Peyer's patch (tissue), 4 donors: Measurements from ENCODE around the gene CYP2A6. TPM values are rescaled to one million over a fixed set of nuclear protein-coding genes. Genes with fewer than 3 reads are reported as not detected.
"Not testable (repeated sequence)": the region's sequence is repeated elsewhere in the genome, so short reads cannot be mapped to it uniquely, and the experiment has no call there.

Source experiments
- DNase-seq, 3 donors: peaks; one replicate each; pipeline ENCODE4 v3.0.0-alpha.2; 2017 to 2019
- H3K27ac ChIP-seq, 4 donors: fragments of 200-600 bp; sonication (generic); one replicate each; pipeline ENCODE4 v1.5.1; 2016 to 2019
- H3K27me3 ChIP-seq, 2 donors: fragments of 200-600 bp; sonication (generic); one replicate each; pipeline ENCODE4 v1.5.1; 2019
- H3K36me3 ChIP-seq, 3 donors: fragments of 200-600 bp; sonication (generic); one replicate each; pipeline ENCODE4 v1.5.1; 2016 to 2019
- H3K4me1 ChIP-seq, 4 donors: fragments of 200-600 bp; sonication (generic); one replicate each; pipeline ENCODE4 v1.5.1; 2016 to 2019
- H3K4me3 ChIP-seq, 4 donors: fragments of 200-600 bp; sonication (generic); 1 replicate in 3 of 4; 2 replicates in 1 of 4; pipeline ENCODE4 v1.5.1; 2016 to 2019; ENCODE audit warnings: mild to moderate bottlenecking in 1 of 4
- H3K9me3 ChIP-seq, 4 donors: fragments of 200-600 bp; sonication (generic); one replicate each; pipeline ENCODE4 v1.5.1; 2016 to 2019; ENCODE audit warnings: mild to moderate bottlenecking in 1 of 4
- POLR2A ChIP-seq, 2 donors: fragments of 450-650 bp; IDR thresholded peaks; one replicate each; pipeline ENCODE4 v1.5.1; 2017; ENCODE audit warnings: antibody characterized with exemption in 2 of 2, mild to moderate bottlenecking in 2 of 2, moderate library complexity in 2 of 2
- total RNA-seq, 4 donors: library from RNA; depleted of rRNA; stranded (reverse); fragments of >200 nt; gene quantifications; one replicate each; pipeline ENCODE4 v1.1.0, GENCODE V29; 2016
- TF ChIP-seq, protein P1 (sequence below), 6 experiments: fragments of 450-650 bp in 4 of 6; fragments of 200-600 bp in 2 of 6; sonication (generic) in 1 of 6; IDR thresholded peaks; one replicate each; pipeline ENCODE4 v1.5.1; 2017 to 2019; ENCODE audit warnings: antibody characterized with exemption in 6 of 6, mild to moderate bottlenecking in 3 of 6, moderate library complexity in 1 of 6

Gene CYP2A6
- total RNA-seq, 4 donors from 2014 or later: not detected

DNA sequence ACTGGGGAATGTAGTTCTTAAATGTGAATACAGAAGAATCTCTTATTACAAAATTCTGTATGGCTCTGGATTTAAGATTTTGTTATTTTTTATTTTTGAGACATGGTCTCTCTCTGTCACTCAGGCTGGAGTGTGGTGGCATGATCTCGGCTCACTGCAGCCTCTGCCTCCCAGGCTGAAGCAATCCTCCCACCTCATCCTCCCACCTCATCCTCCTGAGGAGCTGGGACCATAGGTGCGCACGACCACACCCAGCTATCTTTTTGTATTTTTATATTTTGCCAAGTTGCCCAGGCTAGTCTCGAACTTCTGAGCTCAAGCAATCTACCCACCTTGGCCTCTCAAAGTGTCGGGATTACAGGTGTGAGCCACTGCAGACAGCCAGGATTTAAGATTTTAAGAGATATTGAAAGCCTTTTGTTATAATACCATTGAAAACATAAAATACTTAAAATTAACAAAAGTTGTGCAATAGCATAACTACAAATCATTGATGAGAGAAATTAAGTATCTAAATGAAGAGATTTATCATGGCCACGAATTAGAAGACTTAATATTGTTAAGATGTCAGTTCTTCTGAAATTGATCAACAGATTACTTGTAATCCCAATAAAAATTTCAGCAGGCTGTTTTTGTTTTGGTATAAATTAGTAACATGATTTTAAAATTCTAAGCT lies 13.4 kb downstream of the CYP2A6 start:
- no peaks in the 10 kb centered on the region for H3K27me3 ChIP-seq
- no peak for TF ChIP-seq POLR2A (IDR thresholded peaks at IDR 0.05)
- TF ChIP-seq, protein P1, sequence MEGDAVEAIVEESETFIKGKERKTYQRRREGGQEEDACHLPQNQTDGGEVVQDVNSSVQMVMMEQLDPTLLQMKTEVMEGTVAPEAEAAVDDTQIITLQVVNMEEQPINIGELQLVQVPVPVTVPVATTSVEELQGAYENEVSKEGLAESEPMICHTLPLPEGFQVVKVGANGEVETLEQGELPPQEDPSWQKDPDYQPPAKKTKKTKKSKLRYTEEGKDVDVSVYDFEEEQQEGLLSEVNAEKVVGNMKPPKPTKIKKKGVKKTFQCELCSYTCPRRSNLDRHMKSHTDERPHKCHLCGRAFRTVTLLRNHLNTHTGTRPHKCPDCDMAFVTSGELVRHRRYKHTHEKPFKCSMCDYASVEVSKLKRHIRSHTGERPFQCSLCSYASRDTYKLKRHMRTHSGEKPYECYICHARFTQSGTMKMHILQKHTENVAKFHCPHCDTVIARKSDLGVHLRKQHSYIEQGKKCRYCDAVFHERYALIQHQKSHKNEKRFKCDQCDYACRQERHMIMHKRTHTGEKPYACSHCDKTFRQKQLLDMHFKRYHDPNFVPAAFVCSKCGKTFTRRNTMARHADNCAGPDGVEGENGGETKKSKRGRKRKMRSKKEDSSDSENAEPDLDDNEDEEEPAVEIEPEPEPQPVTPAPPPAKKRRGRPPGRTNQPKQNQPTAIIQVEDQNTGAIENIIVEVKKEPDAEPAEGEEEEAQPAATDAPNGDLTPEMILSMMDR (IDR thresholded peaks at IDR 0.05): no peak
- no peak overlapping the region for H3K27ac ChIP-seq
- H3K4me1 ChIP-seq: peaks cover 0 to 4% (median 0%) of the 10 kb centered on the region in 4 donors
- no peaks in the 10 kb centered on the region for H3K9me3 ChIP-seq
- no peak for DNase-seq
- H3K36me3 ChIP-seq: no peaks in the 10 kb centered on the region
- no peak overlapping the region for H3K4me3 ChIP-seq

DNA sequence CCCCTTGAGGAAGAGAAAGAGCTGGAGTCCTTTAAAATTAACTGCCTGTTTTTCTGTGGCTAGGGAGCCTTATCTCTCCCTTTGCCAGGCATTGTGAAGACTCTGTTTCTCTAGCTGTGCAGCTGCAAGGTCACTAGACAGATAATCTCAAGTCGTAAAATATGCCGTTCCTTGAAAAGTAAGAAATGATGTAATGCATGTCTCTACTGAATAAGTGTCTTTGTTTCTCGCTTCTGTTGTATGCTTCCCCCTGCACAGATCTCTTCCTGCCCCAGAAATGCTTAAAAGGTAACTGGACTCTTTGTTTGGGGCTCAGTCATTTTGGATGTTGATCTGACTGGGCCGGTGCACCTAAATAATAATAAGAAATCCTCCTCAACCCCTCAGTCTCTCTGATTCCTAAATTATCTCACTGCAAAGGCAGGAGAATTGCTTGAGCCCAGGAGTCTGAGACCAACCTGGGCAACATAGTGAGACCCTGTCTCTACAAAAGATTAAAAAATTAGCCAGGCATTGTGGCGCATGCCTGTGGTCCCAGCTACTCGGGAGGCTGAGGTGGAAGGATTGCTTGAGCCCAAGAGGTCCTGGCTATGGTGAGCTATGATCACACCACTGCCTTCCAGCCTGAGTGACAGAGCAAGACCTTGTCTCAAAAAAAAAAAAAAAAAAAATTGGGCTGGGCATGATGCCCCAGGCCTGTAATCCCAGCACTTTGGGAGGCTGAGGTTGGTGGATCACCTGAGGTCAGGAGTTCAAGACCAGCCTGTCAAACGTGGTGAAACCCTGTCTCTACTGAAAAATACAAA lies 16.3 kb downstream of the CYP2A6 start:
- H3K9me3 ChIP-seq, H3K27me3 ChIP-seq, H3K27ac ChIP-seq, H3K36me3 ChIP-seq, H3K4me1 ChIP-seq, H3K4me3 ChIP-seq, DNase-seq: not testable (repeated sequence)

DNA sequence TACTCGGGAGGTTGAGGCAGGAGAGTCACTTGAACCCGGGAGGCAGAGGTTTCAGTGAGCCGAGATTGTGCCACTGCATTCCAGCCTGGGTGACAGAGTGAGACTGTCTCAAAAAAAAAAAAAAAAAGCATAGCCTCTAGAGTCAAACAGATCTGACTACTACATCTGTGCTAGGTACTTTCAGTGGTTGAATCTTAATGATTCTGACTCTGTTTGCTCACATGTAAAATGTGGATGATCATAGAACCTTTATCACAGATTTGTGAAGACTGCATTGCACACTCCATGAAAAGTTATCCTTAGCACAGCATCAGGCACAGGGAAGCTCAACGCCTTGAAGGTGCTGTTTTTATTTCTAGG lies 17.8 kb downstream of the CYP2A6 start:
- DNase-seq, H3K4me1 ChIP-seq, H3K4me3 ChIP-seq, H3K27me3 ChIP-seq, H3K9me3 ChIP-seq, H3K36me3 ChIP-seq: not testable (repeated sequence)
- H3K27ac ChIP-seq: peak overlapping the region in 1 of 4 donors; percentile 84

DNA sequence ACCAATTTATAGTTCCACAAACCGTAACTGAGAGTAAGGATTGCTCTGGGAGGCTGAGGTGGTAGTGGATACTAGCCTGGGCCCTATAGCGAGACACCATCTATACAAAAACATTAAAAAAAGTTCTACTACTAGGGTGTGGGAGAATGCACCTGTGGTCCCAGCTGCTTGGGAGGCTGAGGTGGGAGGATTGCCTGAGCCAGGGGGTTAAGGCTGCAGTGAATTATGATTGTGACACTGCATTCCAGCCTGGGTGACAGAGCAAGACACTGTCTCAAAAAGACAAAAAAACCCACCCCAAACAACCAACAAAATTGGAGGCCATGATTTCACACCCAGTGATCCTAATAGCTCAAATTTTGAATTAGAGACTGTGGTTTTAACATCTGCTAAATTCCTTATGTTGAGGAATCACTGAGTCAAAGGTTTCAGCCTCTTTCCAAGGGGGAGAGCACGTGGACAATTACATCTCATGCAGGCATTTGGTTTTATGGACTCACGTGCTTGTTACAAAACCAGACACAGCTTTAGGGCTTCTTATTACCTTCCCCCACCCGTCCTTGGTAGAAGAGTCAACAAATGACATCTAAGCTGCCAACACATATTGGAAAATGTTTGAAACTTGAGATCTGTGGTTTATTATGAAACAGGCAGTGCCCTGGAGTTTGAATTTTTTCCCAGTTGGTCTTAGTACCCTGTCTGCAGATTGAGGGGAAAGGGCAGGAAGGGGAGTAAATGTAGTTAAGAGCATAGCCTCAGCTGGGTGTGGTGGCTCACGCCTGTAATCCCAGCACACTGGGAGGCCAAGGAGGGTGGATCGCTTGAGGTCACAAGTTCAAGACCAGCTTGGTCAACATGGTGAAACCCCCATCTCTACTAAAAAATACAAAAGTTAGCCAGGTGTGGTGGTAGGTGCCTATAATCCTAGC lies 18.5 kb downstream of the CYP2A6 start:
- Histone ChIP-seq H3K9me3 (no peaks in the 10 kb centered on the region), H3K27ac (peak overlapping the region in 1 of 4 donors; percentile 84), H3K4me3 (no peak overlapping the region), H3K36me3 (peaks cover 0 to 4% (median 0%) of the 10 kb centered on the region in 3 donors), H3K27me3 (no peaks in the 10 kb centered on the region), H3K4me1 (peaks cover 0 to 10% (median 0%) of the 10 kb centered on the region in 4 donors)
- no peak for TF ChIP-seq POLR2A (IDR thresholded peaks at IDR 0.05)
- TF ChIP-seq, protein P1 (IDR thresholded peaks at IDR 0.05): no peak
- no peak for DNase-seq

DNA sequence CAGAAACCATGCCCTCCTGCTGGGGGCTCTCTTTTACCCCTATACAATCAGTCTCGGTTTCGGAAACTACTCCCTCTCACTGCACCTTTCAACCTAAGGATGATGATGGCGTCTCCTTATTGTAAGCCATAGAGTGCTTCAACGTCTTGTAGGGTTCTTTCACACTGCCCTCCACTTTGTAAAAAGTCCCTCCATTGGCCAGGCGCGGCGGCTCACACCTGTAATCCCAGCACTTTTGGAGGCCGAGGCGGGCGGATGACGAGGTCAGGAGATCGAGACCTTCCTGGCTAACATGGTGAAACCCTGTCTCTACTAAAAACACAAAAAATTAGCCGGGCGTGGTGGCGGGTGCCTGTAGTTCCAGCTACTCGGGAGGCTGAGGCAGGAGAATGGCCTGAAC lies 19.5 kb downstream of the CYP2A6 start:
- not testable (repeated sequence) for H3K27ac ChIP-seq, DNase-seq, H3K36me3 ChIP-seq, H3K4me1 ChIP-seq, H3K4me3 ChIP-seq, H3K9me3 ChIP-seq, H3K27me3 ChIP-seq

DNA sequence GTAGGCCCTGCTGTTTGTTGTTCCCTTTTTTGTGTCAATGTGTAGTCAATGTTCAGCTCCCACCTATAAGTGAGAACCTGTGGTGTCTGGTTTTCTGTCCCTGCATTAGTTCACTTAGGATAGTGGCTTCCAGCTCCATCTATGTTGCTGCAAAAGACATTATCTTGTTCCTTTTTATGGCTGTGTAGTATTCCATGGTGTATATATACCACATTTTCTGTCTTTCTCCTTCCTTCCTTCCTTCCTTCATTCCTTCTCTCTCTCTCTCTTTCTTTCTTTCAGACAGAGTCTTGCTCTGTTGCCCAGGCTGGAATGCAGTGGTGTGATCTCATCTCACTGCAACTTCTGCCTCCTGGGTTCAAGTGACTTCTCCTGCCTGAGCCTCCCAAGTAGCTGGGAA lies 21.0 kb downstream of the CYP2A6 start:
- DNase-seq: no peak
- Histone ChIP-seq H3K4me3 (no peak overlapping the region), H3K27ac (no peak overlapping the region), H3K4me1 (peaks cover 0 to 10% (median 0%) of the 10 kb centered on the region in 4 donors), H3K27me3 (no peaks in the 10 kb centered on the region), H3K36me3 (peaks cover 0 to 4% (median 0%) of the 10 kb centered on the region in 3 donors), H3K9me3 (no peaks in the 10 kb centered on the region)
- TF ChIP-seq, protein P1 (IDR thresholded peaks at IDR 0.05): no peak
- no peak for TF ChIP-seq POLR2A (IDR thresholded peaks at IDR 0.05)
